Stomach (tissue), 9 donors: Measurements from ENCODE around the gene JAKMIP1. TPM values are rescaled to one million over a fixed set of nuclear protein-coding genes. Genes with fewer than 3 reads are reported as not detected.

Experiments
- DNase-seq, 2 donors: peaks; one replicate each; pipeline versions ENCODE4 v3.0.0 to v3.0.0-alpha.2; 2013 to 2019
- H3K27ac ChIP-seq, 5 donors: fragments of 200-600 bp in 4 of 5; sonication (generic) in 4 of 5; one replicate each; pipeline ENCODE4 v1.5.1; 2013 to 2019; ENCODE audit warnings: mild to moderate bottlenecking in 1 of 5, moderate library complexity in 1 of 5
- H3K27me3 ChIP-seq, 3 donors: fragments of 200-600 bp; sonication (generic); one replicate each; pipeline ENCODE4 v1.5.1; 2017 to 2019; ENCODE audit warnings: mixed run types in 1 of 3
- H3K36me3 ChIP-seq, 4 donors: fragments of 200-600 bp; sonication (generic); 1 replicate in 3 of 4; 2 replicates in 1 of 4; pipeline ENCODE4 v1.5.1; 2016 to 2019
- H3K4me1 ChIP-seq, 4 donors: fragments of 200-600 bp; sonication (generic); one replicate each; pipeline ENCODE4 v1.5.1; 2016 to 2019
- H3K4me3 ChIP-seq, 4 donors: fragments of 200-600 bp; sonication (generic) in 3 of 4; one replicate each; pipeline ENCODE4 v1.5.1; 2016 to 2019; ENCODE audit warnings: mild to moderate bottlenecking in 1 of 4
- H3K9me3 ChIP-seq, 4 donors: fragments of 200-600 bp; sonication (generic); one replicate each; pipeline ENCODE4 v1.5.1; 2016 to 2019
- EP300 ChIP-seq: sonication (generic); formaldehyde crosslinking; IDR thresholded peaks from one replicate; pipeline ENCODE4 v1.6.1; 2017; ENCODE audit warnings: antibody characterized with exemption
- POLR2A ChIP-seq, 4 donors: fragments of 450-650 bp; IDR thresholded peaks; one replicate each; pipeline ENCODE4 v1.6.1; 2016; ENCODE audit warnings: antibody characterized with exemption in 4 of 4, control low read depth in 2 of 4, mild to moderate bottlenecking in 1 of 4, moderate library complexity in 1 of 4
- POLR2AphosphoS5 ChIP-seq, 3 donors: sonication (generic); formaldehyde crosslinking; IDR thresholded peaks; one replicate each; pipeline ENCODE4 v1.6.1; 2016; ENCODE audit warnings: antibody characterized with exemption in 3 of 3
- WGBS, 5 donors: extraction: QIAGEN DNeasy Blood & Tissue Kit in 3 of 5; methylation state at CpG; one replicate each; pipeline versions ENCODE4 v1.1.5 to v1.1.7; 2013 to 2018; 5-methylcytosine and 5-hydroxymethylcytosine counted together
- intact Hi-C: fragments of 100-400 bp; cut with DNase I; formaldehyde crosslinking; loops from one replicate; pipeline ENCODE4 v1.15.1; 2023; ENCODE audit warnings: low total_unique reads
- polyA plus RNA-seq, 3 donors: library from polyadenylated mRNA; stranded (reverse); fragments of 200-250 nt; gene quantifications; one replicate each; pipeline ENCODE4 v1.2.3, GENCODE V29; 2013
- total RNA-seq, 5 donors: library from RNA; depleted of rRNA; stranded (reverse); fragments of >200 nt; gene quantifications; one replicate each; pipeline versions ENCODE4 v1.1.0 to v1.2.3, GENCODE V29; 2014 to 2016
- TF ChIP-seq, protein P1 (sequence below), 7 experiments: fragments of 450-650 bp in 4 of 7; fragments of 200-600 bp in 3 of 7; sonication (generic) in 3 of 7; IDR thresholded peaks; one replicate each; pipeline ENCODE4 v1.5.1; 2016 to 2019; ENCODE audit warnings: antibody characterized with exemption in 7 of 7, control low read depth in 2 of 7, mild to moderate bottlenecking in 1 of 7
- donor health status: healthy with polysubstance abuse.
- donor health status: Bipolar disorder and iron deficiency.
- donor health status: healthy.

JAKMIP1 gene
- total and polyA plus RNA-seq, 8 donors, result 0.18 to 10.3 (median 0.54) TPM; not detected in 2

DNA sequence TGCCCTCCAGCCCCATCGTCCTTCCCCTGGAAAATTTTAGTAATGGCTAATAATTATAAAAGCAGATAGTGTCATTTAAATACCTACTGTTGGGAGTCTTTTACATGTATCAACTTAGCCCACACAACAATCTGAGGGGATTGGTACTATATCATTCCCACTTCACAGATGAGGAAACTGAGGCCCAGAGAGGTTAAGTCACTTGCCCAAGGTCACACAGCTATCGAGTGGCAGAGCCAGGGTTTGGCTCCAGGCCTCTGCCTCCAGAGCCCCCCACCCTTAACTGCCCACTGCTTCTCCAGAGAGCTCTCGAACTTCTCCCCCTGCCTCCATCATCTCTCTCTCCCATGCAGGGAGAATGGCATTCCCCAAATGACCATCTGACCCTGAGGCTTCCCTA lies 189.6 kb downstream of the JAKMIP1 start:
- H3K4me3 ChIP-seq, result no peak overlapping the region
- peaks cover 0 to 16% (median 5%) of the 10 kb centered on the region in 4 donors for H3K4me1 ChIP-seq
- no peak overlapping the region for H3K27ac ChIP-seq
- H3K36me3 ChIP-seq, result no peaks in the 10 kb centered on the region
- H3K27me3 ChIP-seq, result peaks cover 5 to 51% (median 24%) of the 10 kb centered on the region in 3 donors
- no peaks in the 10 kb centered on the region for H3K9me3 ChIP-seq
- TF ChIP-seq POLR2A (IDR thresholded peaks at IDR 0.05) (no peak), POLR2AphosphoS5 (IDR thresholded peaks at IDR 0.05) (no peak), EP300 (no peak)
- TF ChIP-seq, protein P1, sequence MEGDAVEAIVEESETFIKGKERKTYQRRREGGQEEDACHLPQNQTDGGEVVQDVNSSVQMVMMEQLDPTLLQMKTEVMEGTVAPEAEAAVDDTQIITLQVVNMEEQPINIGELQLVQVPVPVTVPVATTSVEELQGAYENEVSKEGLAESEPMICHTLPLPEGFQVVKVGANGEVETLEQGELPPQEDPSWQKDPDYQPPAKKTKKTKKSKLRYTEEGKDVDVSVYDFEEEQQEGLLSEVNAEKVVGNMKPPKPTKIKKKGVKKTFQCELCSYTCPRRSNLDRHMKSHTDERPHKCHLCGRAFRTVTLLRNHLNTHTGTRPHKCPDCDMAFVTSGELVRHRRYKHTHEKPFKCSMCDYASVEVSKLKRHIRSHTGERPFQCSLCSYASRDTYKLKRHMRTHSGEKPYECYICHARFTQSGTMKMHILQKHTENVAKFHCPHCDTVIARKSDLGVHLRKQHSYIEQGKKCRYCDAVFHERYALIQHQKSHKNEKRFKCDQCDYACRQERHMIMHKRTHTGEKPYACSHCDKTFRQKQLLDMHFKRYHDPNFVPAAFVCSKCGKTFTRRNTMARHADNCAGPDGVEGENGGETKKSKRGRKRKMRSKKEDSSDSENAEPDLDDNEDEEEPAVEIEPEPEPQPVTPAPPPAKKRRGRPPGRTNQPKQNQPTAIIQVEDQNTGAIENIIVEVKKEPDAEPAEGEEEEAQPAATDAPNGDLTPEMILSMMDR (IDR thresholded peaks at IDR 0.05), result no peak
- WGBS, 5 donors, result 71 to 89% (median 73%) methylated on average over 3 of the region's 3 CpGs
- no peak for DNase-seq
- intact Hi-C loops, result no loop called here

DNA sequence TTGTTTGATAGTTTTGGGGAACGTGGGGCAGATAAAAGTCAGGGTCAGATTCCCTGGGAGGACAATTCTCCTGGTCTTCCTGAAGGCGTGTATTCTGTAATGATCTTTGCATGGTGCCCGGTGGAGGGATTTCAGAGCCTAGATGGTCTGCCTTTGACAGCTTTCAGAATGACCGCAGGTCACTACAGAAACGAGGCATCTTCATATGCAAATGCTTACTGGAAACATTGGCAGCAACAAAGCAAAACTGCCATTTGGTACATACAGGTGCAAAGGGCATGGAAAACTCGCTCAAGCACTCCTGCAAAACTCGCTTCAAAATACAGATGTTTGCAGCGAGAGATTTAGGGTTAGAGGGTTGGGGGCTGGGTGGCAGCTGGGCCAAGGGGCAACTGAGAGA lies 190.9 kb downstream of the JAKMIP1 start:
- Histone ChIP-seq H3K27ac (no peak overlapping the region), H3K4me1 (peaks cover 0 to 16% (median 5%) of the 10 kb centered on the region in 4 donors), H3K36me3 (no peaks in the 10 kb centered on the region), H3K9me3 (no peaks in the 10 kb centered on the region), H3K27me3 (peaks cover 5 to 51% (median 24%) of the 10 kb centered on the region in 3 donors), H3K4me3 (no peak overlapping the region)
- 39 to 49% (median 42%) methylated on average over 8 of the region's 8 CpGs for WGBS, 5 donors
- TF ChIP-seq, protein P1 (IDR thresholded peaks at IDR 0.05), result no peak
- TF ChIP-seq POLR2A (IDR thresholded peaks at IDR 0.05) (no peak), POLR2AphosphoS5 (IDR thresholded peaks at IDR 0.05) (no peak), EP300 (no peak)
- intact Hi-C loops, result loop anchor here (10.0 kb wide), 1 partner anchor 75 kb away; no protein-coding TSS in a partner anchor
- no peak for DNase-seq

DNA sequence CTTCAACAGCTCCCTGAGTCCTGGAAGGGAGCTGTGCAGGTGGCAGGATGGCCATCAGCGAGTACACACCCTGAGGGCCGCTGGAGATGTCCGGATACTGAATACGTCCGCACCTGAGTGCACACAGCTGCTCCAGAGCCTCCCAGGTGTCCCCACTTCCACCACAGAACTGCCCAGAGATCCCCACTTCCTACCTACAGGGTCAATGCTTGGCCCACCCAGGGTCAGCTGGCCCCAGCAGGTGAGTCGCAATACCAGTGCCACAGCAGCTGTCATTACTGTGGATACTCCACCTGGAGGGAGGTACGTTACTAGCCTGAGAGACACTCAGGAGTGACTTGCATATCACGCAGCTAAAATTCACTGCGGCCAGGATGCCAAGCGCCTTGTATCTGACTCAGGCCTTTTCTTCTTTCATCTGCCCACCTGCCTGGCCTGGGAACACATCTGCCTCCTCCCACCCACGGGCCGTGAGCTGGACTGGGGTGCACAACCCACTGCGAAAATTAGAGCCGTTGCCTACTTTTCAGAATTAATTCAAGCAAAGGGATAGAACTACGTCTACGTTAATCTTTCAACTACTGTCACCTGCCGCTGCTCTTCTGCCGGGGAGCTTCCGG lies 191.5 kb downstream of the JAKMIP1 start:
- intact Hi-C loops, result loop anchor here (10.0 kb wide), 1 partner anchor 76 kb away; no protein-coding TSS in a partner anchor
- H3K4me1 ChIP-seq, result peaks cover 0 to 16% (median 5%) of the 10 kb centered on the region in 4 donors
- no peak for TF ChIP-seq EP300
- TF ChIP-seq, protein P1 (IDR thresholded peaks at IDR 0.05), result no peak

DNA sequence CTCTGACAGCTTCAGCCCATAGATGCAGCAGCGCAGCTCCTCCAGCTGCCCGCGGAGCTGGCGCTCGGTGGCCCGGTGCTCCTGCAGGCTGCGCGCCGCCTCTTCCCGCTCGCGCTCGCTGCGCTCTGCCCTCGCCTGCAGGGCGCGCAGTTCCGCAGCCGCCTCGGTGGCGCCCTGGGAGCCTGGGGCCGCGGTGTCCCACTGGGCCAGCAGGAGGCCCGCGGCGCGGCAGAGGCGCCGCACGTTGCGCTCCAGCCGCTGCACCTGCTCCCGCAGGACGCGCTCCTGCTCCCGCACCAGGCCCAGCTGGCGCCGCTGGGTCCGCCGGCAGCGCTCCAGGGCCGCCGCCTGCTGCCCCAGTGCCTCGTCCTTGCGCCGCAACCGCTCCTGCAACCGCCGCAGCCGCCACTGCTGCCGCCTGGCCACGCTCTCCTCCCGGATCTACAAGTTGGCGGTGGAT lies 192.2 kb downstream of the JAKMIP1 start:
- no peak overlapping the region for H3K4me3 ChIP-seq
- H3K4me1 ChIP-seq, result peaks cover 0 to 16% (median 5%) of the 10 kb centered on the region in 4 donors
- intact Hi-C loops, result loop anchor here (10.0 kb wide), 1 partner anchor 77 kb away; no protein-coding TSS in a partner anchor
- H3K27ac ChIP-seq, result no peak overlapping the region
- H3K36me3 ChIP-seq, result no peaks in the 10 kb centered on the region
- H3K27me3 ChIP-seq, result peaks cover 5 to 51% (median 24%) of the 10 kb centered on the region in 3 donors
- DNase-seq, result no peak
- WGBS, 5 donors, result 8 to 34% (median 27%) methylated on average over 21 to 54 of the region's 54 CpGs
- H3K9me3 ChIP-seq, result no peaks in the 10 kb centered on the region
- TF ChIP-seq, protein P1 (IDR thresholded peaks at IDR 0.05), result peak in 1 of 7 experiments; percentile 8
- TF ChIP-seq POLR2A (IDR thresholded peaks at IDR 0.05) (no peak), EP300 (no peak), POLR2AphosphoS5 (IDR thresholded peaks at IDR 0.05) (no peak)

More for the DNA sequence above, 191.5 kb downstream of the JAKMIP1 start:
- Histone ChIP-seq H3K27me3 (peaks cover 5 to 51% (median 24%) of the 10 kb centered on the region in 3 donors), H3K9me3 (no peaks in the 10 kb centered on the region), H3K27ac (no peak overlapping the region), H3K4me3 (no peak overlapping the region), H3K36me3 (no peaks in the 10 kb centered on the region)
- WGBS, 5 donors, result 66 to 75% (median 71%) methylated on average over 18 to 19 of the region's 19 CpGs
- no peak for DNase-seq
